ENCODE measurements around the gene PTGER1. TPM values are rescaled to one million over a fixed set of nuclear protein-coding genes. Genes with fewer than 3 reads are reported as not detected.
A peak's percentile ranks its signal among the peaks of the same experiment; 100 is the strongest.

PTGER1 gene
- total and polyA plus RNA-seq, 9 of the 15 experiments (the other 6 are each of a cell fraction or from before 2014, with no cell fraction given): 0.06 to 0.36 (median 0.31) TPM; not detected in 5

- Histone ChIP-seq H3K4me2 (ENCODE audit: insufficient read depth, low read length) (peak overlapping the region; percentile 89), H3K4me1 (replicated peaks in 1 of 2; ENCODE audit: control insufficient read depth in 2 of 2, insufficient read depth in 2 of 2, low read length in 2 of 2) (peaks cover 25 to 60% of the 10 kb centered on the region in 2 experiments), H3K27ac (ENCODE audit: extremely low read depth, low read depth, low read length) (peak overlapping the region; percentile 83), H3K9ac (ENCODE audit: insufficient read depth in 1 of 2, low read depth in 2 of 2, low read length in 2 of 2) (peak overlapping the region; percentile 76 to 94), H4K20me1 (replicated peaks; ENCODE audit: control insufficient read depth, insufficient read depth, low read length) (no peaks in the 10 kb centered on the region; the same call in 1 of the 2 replicates), H3K9me3 (replicated peaks; ENCODE audit: control insufficient read depth, insufficient read depth, low read depth, low read length) (no peaks in the 10 kb centered on the region), H3K27me3 (ENCODE audit: control insufficient read depth in 2 of 2, insufficient read depth in 2 of 2, low read length in 2 of 2) (no peaks in the 10 kb centered on the region), H3K79me2 (ENCODE audit: control insufficient read depth, insufficient read depth, low read length) (peaks cover 59% of the 10 kb centered on the region), H3K4me3 (peak overlapping the region; percentile 81), H2AFZ (ENCODE audit: low read depth, low read length) (no peak overlapping the region), H3K9me1 (ENCODE audit: control insufficient read depth, insufficient read depth, low read length) (no peaks in the 10 kb centered on the region), H3K36me3 (ENCODE audit: control insufficient read depth, insufficient read depth, low read length) (peaks cover 19% of the 10 kb centered on the region; the same call in 2 of the 3 replicates)
- DNase-seq (ENCODE audit: extremely low read depth in 1 of 4, low spot score in 3 of 4): peak; percentile 54 to 88 (median 63)
- intact Hi-C loops (cut with micrococcal nuclease) (loop anchor here (5.0 to 10.0 kb wide), 2 partner anchors 33 to 120 kb away; no protein-coding TSS in a partner anchor), in situ Hi-C loops (cut with MboI) (no loop called here)
- ATAC-seq: peak; percentile 80
- WGBS (ENCODE audit: insufficient coverage, low coverage, missing lambda C conversion rate): 9% methylated on average over 22 of the region's 23 CpGs
- peak; percentile 85 for FAIRE-seq
- no TSS peak for BruUV-seq (replicated peaks)
- ChIA-PET POLR2A (interaction anchor here (0.6 to 1.7 kb wide), 5 partner anchors 14 to 306 kb away, joined by 3 to 6 read pairs (median 4); no protein-coding TSS in a partner anchor), CTCF (ENCODE audit: low intra/inter-chr PET ratio) (no interaction called here)
- TF ChIP-seq ZBTB12 (CRISPR knock-in tag; IDR thresholded peaks at IDR 0.05): no peak
- no peak for TF ChIP-seq DIDO1 (tag; IDR thresholded peaks at IDR 0.05; ENCODE audit: low read depth)
- TF ChIP-seq ZFX (CRISPR knock-in tag; IDR thresholded peaks at IDR 0.05): peak; percentile 82
- 0 out of 2 replicates have a peak, but pooled peaks have one; percentile 13 for TF ChIP-seq ESRRA (IDR thresholded peaks at IDR 0.05; ENCODE audit: borderline replicate concordance, low read depth)
- no peak for TF ChIP-seq ZFP1 (CRISPR knock-in tag; IDR thresholded peaks at IDR 0.05)
- no peak for TF ChIP-seq GTF2B (IDR thresholded peaks at IDR 0.05; ENCODE audit: extremely low read depth, insufficient read length)
- no peak for TF ChIP-seq ZNF239 (CRISPR knock-in tag; IDR thresholded peaks at IDR 0.05)
- TF ChIP-seq BCL6 (CRISPR knock-in tag; IDR thresholded peaks at IDR 0.05): no peak
- no peak for TF ChIP-seq ZNF592 (IDR thresholded peaks at IDR 0.05)
- no peak for TF ChIP-seq ZNF253 (CRISPR knock-in tag; conservative IDR thresholded peaks at IDR 0.05)
- TF ChIP-seq PRPF4 (IDR thresholded peaks at IDR 0.05; ENCODE audit: insufficient read depth, low read depth, low read length, poor library complexity, severe bottlenecking): no peak
- TF ChIP-seq MCM5 (IDR thresholded peaks at IDR 0.05; ENCODE audit: low read depth): no peak
- TF ChIP-seq ZNF785 (CRISPR knock-in tag; IDR thresholded peaks at IDR 0.05): no peak
- no peak for TF ChIP-seq PCBP2 (IDR thresholded peaks at IDR 0.05; ENCODE audit: low read depth, low read length, poor library complexity, severe bottlenecking)
- no peak for TF ChIP-seq CHD2 (IDR thresholded peaks at IDR 0.05; ENCODE audit: low read depth, low read length)
- TF ChIP-seq NUFIP1 (IDR thresholded peaks at IDR 0.05; ENCODE audit: partially characterized antibody): no peak
Measured at GRCh38 chr19:14434543-14435319, 40.4 kb downstream of the PTGER1 start.
